Lower leg skin (tissue), 3 donors: ENCODE results near the gene ARHGAP35.

Experiments used
- CTCF ChIP-seq, 3 donors: fragments of 450-650 bp; IDR thresholded peaks; one replicate each; pipeline ENCODE4 v1.5.1; 2016; ENCODE audit warnings: antibody characterized with exemption in 3 of 3, mild to moderate bottlenecking in 3 of 3, moderate library complexity in 2 of 3
- POLR2A ChIP-seq, 2 donors: fragments of 450-650 bp; IDR thresholded peaks; one replicate each; pipeline ENCODE4 v1.6.1; 2016 to 2017; ENCODE audit warnings: antibody characterized with exemption in 2 of 2, mild to moderate bottlenecking in 1 of 2, moderate library complexity in 1 of 2

- peak in 1 of 3 donors; percentile 30 for TF ChIP-seq CTCF (IDR thresholded peaks at IDR 0.05)
- no peak for TF ChIP-seq POLR2A (IDR thresholded peaks at IDR 0.05)
Measured at GRCh38 chr19:46856062-46857022, 4.5 kb upstream of the ARHGAP35 start.
